T follicular helper cell (primary cell): Measurements from ENCODE around the gene PTX3.

Experiments used
- DNase-seq: peaks from one replicate; pipeline ENCODE4 v3.0.0-alpha.2; 2020; ENCODE audit warnings: low read depth

The PTX3 gene

DNA sequence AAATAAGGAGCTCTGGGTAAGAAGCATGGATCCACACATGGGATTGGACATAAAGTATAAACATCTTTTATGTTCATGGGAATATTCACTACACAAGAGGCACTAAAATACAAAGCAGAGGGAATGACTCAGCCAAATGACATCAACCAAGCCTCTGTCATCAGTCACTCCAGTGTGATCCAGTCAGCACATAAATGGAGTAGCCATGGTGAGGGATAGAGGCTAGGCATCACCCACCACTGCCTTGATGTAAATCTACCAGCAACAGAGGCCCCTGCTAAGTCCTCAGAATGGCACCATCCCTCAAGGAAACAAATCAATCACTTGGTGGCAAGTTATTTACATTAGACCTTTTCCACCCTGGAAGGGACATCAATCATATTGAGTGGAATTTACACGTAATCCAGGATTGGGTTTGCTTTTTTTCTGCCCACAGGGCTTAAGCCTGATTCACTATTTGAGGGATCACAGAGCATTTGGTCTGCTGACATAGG, 39.3 kb downstream of the PTX3 start:
- no peak for DNase-seq

- DNase-seq = no peak
These were observed 40.8 kb downstream of the PTX3 start for GRCh38 chr3:157477441-157477840.

DNA sequence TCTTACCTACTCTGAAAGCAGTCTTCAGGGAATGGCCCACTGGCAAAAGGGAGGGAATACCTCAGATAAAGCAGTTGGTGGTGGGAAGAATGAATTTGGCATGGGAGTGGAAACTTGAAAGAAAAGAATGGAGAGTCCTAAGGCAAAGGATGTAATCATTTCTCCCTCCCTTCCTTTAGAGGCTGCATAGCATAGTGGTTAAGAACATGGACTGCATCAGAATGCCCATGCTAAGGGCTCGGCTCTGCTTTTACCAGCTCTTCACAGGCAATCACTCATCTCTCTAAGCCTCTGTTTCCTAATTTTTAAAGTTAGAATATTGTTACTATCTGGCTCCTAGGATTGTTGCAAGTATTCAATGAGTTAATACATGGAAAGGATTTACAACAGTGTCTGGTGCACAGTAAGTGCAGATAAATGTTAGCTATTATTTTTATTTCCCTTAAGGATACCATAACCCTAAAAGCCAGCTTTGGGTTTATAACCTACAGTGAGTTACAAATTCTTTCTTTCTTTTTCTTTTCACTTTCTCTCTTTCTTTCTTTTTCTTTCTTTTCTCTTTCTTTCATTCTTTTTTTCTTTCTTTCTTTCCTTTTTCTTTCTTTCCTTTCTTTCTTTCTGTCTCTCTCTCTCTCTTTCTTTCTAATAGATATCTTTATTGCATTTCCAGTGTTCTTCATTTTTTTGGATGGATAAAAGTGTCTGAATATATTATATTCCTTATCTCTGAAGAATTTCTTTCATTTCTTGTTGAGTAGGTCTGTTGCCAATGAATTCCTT, 43.0 kb downstream of the PTX3 start:
- no peak for DNase-seq

DNA sequence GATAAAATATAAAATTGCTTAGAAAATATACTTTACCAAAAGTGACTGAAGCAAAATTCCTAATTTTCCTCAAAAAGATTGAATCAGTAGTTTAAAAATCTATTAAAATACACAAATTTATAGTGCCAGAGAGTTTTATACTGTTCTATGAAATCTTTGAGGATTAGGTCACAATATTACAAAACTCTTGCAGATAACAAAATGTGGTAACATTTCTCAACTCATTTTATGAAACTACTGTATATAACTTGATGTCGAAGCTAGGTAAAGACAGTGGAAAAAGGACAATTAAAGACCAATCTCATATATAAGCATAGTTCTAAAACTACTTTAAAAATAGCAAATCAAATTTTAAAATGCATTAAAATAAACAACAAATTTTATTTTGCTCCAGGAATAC, 50.7 kb downstream of the PTX3 start:
- DNase-seq = no peak

- no peak for DNase-seq
These were observed 51.5 kb downstream of the PTX3 start for GRCh38 chr3:157488144-157488543.

DNA sequence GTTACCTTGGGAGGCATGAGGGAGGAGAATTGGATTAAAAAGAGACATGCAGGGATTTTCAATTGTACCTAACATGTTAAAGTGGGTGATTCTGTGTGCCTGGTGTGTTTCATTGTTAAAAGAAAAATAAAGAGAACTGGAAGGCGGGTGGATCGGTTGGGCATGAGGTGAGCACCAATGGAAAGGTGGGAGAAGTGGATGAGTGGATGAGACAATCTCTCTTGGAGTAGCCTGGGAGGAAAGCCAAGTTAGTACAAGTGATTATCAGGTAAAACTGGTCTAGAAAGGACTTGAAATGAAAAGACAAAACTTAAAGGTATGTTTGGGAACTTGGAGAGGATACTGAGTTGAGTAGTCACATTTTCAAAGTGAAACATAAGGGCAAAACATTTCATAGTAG, 54.5 kb downstream of the PTX3 start:
- DNase-seq = no peak
